Right lobe of liver (tissue), 6 donors: ENCODE measurements around the gene CERS5. TPM values are rescaled to one million over a fixed set of nuclear protein-coding genes. Genes with fewer than 3 reads are reported as not detected.

ENCODE experiments used
- ATAC-seq, 4 donors: fragments of 200-7000 bp; cut with Tn5 transposase; one replicate each; pipeline ENCODE4 v1.9.1; 2020; ENCODE audit warnings: mild to moderate bottlenecking in 4 of 4, moderate library complexity in 4 of 4
- DNase-seq, 3 donors: peaks; one replicate each; pipeline ENCODE4 v3.0.0-alpha.2; 2020
- H3K27ac ChIP-seq, 3 donors: fragments of 200-600 bp; one replicate each; pipeline ENCODE4 v1.8.0; 2022
- H3K27me3 ChIP-seq, 2 donors: fragments of 200-600 bp; one replicate each; pipeline ENCODE4 v1.8.0; 2022
- H3K36me3 ChIP-seq, 4 donors: fragments of 200-600 bp; sonication (generic) in 1 of 4; one replicate each; pipeline versions ENCODE4 v1.5.1 to v1.8.0; 2017 to 2022; ENCODE audit warnings: control low read depth in 1 of 4
- H3K4me1 ChIP-seq, 4 donors: fragments of 200-600 bp; sonication (generic) in 1 of 4; one replicate each; pipeline versions ENCODE4 v1.5.1 to v1.8.0; 2017 to 2022; ENCODE audit warnings: control low read depth in 1 of 4
- H3K4me3 ChIP-seq, 3 donors: fragments of 200-600 bp; one replicate each; pipeline ENCODE4 v1.8.0; 2022
- H3K9me3 ChIP-seq, 4 donors: fragments of 200-600 bp; sonication (generic) in 1 of 4; one replicate each; pipeline versions ENCODE4 v1.5.1 to v1.8.0; 2017 to 2022; ENCODE audit warnings: control low read depth in 1 of 4
- POLR2A ChIP-seq: fragments of 450-650 bp; IDR thresholded peaks from one replicate; pipeline ENCODE4 v1.6.1; 2017; ENCODE audit warnings: antibody characterized with exemption, mild to moderate bottlenecking
- WGBS: methylation state at CpG from one replicate; pipeline ENCODE4 v1.1.6; 2018; ENCODE audit warnings: low coverage, low lambda C conversion rate; ENCODE audit not compliant: insufficient coverage; ENCODE audit errors: missing lambda C conversion rate; 5-methylcytosine and 5-hydroxymethylcytosine counted together
- intact Hi-C, 2 donors: fragments of 100-400 bp; cut with DNase I; formaldehyde crosslinking; loops; one replicate each; pipeline versions ENCODE4 v1.11.2 to v1.14.1; 2022
- long read RNA-seq: library from polyadenylated mRNA; unstranded; transcript quantifications from one replicate; pipeline ENCODE4 v2.0.0, GENCODE V29; 2019
- total RNA-seq, 6 experiments: library from RNA; depleted of rRNA in 2 of 6; stranded (reverse); fragments of >200 nt in 2 of 6; fragmentation: NEBNext Ultra II Directional in 3 of 6; extraction: Animal tissue kit (Norgen Biotek cat#: 25700) in 3 of 6; gene quantifications; one replicate each; pipeline versions ENCODE4 v1.1.0 to v1.2.4, GENCODE V29; 2016 to 2023
- TF ChIP-seq, protein P1 (sequence below), 4 donors: fragments of 200-600 bp in 3 of 4; fragments of 450-650 bp in 1 of 4; IDR thresholded peaks; one replicate each; pipeline versions ENCODE4 v1.5.1 to v1.8.0; 2016 to 2022; ENCODE audit warnings: antibody characterized with exemption in 4 of 4, mild to moderate bottlenecking in 2 of 4
- donor health status: DM: no; HTN: yes; CAD: no.
- donor health status: DM: no; HTN: no; CAD: no.
- donor health status: DM: no; HTN: no; CAD: no.
- donor health status: DM: no; HTN: yes; CAD: no.
- donor health status: DM: no; HTN: yes; CAD: no.

CERS5 gene, protein sequence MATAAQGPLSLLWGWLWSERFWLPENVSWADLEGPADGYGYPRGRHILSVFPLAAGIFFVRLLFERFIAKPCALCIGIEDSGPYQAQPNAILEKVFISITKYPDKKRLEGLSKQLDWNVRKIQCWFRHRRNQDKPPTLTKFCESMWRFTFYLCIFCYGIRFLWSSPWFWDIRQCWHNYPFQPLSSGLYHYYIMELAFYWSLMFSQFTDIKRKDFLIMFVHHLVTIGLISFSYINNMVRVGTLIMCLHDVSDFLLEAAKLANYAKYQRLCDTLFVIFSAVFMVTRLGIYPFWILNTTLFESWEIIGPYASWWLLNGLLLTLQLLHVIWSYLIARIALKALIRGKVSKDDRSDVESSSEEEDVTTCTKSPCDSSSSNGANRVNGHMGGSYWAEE
- 10 to 100 TPM in 2 of 6 experiments, 1 to 10 TPM in 4; 5.0 to 12.0 (median 8.0) TPM for total RNA-seq
- long read RNA-seq, partial matches to known transcripts: 0 of 4 reads
- long read RNA-seq, other reads (novel, unspliced or antisense): 2 of 4 reads

DNA sequence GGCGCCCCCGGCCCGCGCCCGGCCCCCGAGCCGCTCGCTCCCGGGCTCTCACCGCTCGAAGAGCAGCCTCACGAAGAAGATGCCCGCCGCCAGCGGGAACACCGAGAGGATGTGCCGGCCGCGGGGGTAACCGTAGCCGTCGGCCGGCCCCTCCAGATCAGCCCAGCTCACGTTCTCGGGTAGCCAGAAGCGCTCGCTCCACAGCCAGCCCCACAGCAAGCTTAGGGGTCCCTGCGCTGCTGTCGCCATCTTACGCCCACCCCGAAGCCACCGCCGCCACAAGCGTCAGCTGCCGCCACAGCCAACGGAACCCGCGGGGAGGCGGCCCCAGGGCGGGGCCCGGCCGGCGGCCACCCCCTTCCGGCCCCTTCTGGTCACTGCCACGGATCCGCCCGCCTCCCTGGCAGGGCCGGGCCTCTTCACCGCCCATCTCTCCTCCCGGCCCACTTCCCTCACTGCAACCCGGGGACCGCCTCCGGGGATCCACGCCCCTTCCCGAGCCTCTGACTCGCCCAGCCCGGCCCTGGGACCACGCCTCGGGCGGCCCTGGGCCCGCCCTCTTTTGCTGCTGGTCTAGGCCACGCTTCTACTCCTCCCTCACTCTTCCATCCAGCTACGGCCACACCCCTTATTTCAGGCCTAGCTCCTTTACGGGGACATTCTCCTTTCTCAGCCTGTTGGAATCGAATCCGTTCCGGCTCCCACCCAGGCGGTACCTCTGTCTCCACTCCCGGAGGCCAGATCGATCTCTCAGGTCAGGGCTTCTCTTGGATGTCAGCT is at the start of gene CERS5:
Gene CERS5 (minus strand): TSS at position 321 of the 780 bp plus-strand sequence. CDS start 72 bp downstream, at position 249.
- H3K27ac ChIP-seq: peak within 1 kb of the TSS; percentile 17 to 87 (median 76)
- peak; percentile 99 for DNase-seq
- H3K4me1 ChIP-seq: peaks cover 0 to 5% (median 0%) of the 10 kb centered on the region in 4 donors
- no peaks in the 10 kb centered on the region for H3K36me3 ChIP-seq
- H3K4me3 ChIP-seq: peak within 1 kb of the TSS; percentile 70 to 95 (median 93)
- H3K9me3 ChIP-seq: no peaks in the 10 kb centered on the region
- under 1% methylated on average over 20 of the region's 70 CpGs for WGBS
- ATAC-seq: peak; percentile 99 to 100 (median 100)
- peak; percentile 65 for TF ChIP-seq POLR2A
- TF ChIP-seq, protein P1, sequence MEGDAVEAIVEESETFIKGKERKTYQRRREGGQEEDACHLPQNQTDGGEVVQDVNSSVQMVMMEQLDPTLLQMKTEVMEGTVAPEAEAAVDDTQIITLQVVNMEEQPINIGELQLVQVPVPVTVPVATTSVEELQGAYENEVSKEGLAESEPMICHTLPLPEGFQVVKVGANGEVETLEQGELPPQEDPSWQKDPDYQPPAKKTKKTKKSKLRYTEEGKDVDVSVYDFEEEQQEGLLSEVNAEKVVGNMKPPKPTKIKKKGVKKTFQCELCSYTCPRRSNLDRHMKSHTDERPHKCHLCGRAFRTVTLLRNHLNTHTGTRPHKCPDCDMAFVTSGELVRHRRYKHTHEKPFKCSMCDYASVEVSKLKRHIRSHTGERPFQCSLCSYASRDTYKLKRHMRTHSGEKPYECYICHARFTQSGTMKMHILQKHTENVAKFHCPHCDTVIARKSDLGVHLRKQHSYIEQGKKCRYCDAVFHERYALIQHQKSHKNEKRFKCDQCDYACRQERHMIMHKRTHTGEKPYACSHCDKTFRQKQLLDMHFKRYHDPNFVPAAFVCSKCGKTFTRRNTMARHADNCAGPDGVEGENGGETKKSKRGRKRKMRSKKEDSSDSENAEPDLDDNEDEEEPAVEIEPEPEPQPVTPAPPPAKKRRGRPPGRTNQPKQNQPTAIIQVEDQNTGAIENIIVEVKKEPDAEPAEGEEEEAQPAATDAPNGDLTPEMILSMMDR (IDR thresholded peaks at IDR 0.05): peak; percentile 36 to 57 (median 48)
- no peaks in the 10 kb centered on the region for H3K27me3 ChIP-seq
- intact Hi-C loops: no loop called here

DNA sequence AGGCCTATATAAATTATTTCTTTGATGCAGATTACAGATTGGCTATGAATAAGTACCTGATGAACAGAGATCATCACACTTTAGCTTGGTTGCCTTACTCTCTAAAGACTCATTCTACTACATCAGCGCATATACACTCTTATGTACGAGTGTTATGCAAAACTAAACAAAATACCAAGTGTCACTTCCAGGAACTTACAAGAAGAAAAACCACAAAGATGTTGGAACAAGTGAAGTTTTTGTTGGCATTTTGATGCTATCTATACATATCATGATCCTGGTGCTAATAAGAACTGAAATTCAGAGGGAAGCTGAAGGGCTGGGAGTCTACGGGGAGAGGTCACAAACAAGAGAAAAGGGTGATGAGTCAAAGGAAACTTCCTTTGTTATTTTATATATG is 47.9 kb upstream of the CERS5 start:
- 71% methylated on average over 3 of the region's 3 CpGs for WGBS

DNA sequence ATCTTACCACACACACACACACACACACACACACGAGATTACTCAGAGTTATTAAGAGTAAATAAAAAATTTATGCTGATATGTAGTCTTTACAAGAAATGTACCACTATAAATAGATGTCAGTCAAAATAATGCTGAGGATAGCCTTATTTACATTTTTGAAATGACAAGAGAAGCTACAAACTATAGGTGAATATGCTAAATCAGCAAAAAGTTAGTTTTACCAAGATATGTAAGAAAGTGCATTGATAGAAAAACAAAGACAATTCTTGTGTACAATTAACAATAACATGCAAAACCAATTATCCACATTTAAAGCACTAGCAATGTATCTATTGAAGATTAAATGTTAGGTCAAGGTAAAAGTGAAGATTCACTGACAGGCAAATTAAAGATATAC is 46.8 kb upstream of the CERS5 start:
- ATAC-seq (no peak), DNase-seq (no peak)
- Histone ChIP-seq H3K9me3 (no peaks in the 10 kb centered on the region), H3K4me1 (no peaks in the 10 kb centered on the region), H3K36me3 (no peaks in the 10 kb centered on the region), H3K27me3 (no peaks in the 10 kb centered on the region), H3K27ac (no peak overlapping the region), H3K4me3 (no peak overlapping the region)
- 46% methylated on average over 1 of the region's 1 CpG for WGBS
- TF ChIP-seq POLR2A: no peak
- TF ChIP-seq, protein P1 (IDR thresholded peaks at IDR 0.05): no peak
- intact Hi-C loops: no loop called here

More for the DNA sequence above, 47.9 kb upstream of the CERS5 start:
- Histone ChIP-seq H3K36me3 (no peaks in the 10 kb centered on the region), H3K27ac (no peak overlapping the region), H3K4me1 (peaks cover 0 to under 1% (median 0%) of the 10 kb centered on the region in 4 donors), H3K4me3 (no peak overlapping the region), H3K27me3 (no peaks in the 10 kb centered on the region), H3K9me3 (no peaks in the 10 kb centered on the region)
- intact Hi-C loops: no loop called here
- DNase-seq: no peak
- no peak for TF ChIP-seq POLR2A
- TF ChIP-seq, protein P1 (IDR thresholded peaks at IDR 0.05): no peak
- ATAC-seq: no peak

DNA sequence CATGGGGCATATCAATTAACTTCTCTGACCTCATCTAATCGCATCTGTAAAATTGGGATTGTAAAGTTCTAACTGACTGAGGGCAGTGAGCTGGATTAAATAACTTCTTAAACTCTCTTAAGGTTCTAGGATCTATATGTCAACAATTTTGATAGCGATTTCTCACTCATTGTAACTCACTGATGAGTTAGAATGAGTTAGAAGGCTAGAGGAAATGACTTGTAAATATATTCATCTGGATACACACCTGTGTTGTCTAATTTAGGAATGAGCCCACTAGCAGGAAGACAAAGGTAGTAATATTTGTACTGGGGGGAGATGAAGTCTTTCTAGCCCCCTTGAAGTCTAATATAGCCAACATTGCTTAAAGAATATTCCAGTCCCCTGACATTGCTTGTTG is 46.3 kb upstream of the CERS5 start:
- TF ChIP-seq, protein P1 (IDR thresholded peaks at IDR 0.05): no peak
- TF ChIP-seq POLR2A: no peak
- Histone ChIP-seq H3K27me3 (no peaks in the 10 kb centered on the region), H3K9me3 (no peaks in the 10 kb centered on the region), H3K27ac (no peak overlapping the region), H3K4me3 (no peak overlapping the region), H3K4me1 (no peaks in the 10 kb centered on the region), H3K36me3 (no peaks in the 10 kb centered on the region)
- 89% methylated on average over 2 of the region's 2 CpGs for WGBS
- no peak for DNase-seq
- intact Hi-C loops: no loop called here
- no peak for ATAC-seq
